K562 (cell line): Measurements from ENCODE around the gene B4GALT5. TPM values are rescaled to one million over a fixed set of nuclear protein-coding genes. Genes with fewer than 3 reads are reported as not detected.

Source experiments
- ATAC-seq: fragments of 200-7000 bp; cut with Tn5 transposase; 3 replicates; pipeline ENCODE4 v1.9.1; 2020; ENCODE audit warnings: moderate library complexity
- BruUV-seq: library from RNA; stranded (reverse); fragments of 400-500 nt; replicated peaks from 2 replicates; lab custom pipeline; 2021; lab: Mats Ljungman, UMichigan
- CTCF ChIA-PET: fragments of 300-600 bp; formaldehyde crosslinking; extraction: SDS; loops from one replicate; lab custom pipeline; 2021; ENCODE audit warnings: low intra/inter-chr PET ratio; lab: Yijun Ruan, JAX
- POLR2A ChIA-PET: fragments of 300-600, 350-650 bp; sonication (Branson Sonifier 250); formaldehyde crosslinking; extraction: SDS; loops from one replicate; lab custom pipeline; 2021; ENCODE audit warnings: antibody characterized with exemption, inconsistent platforms; lab: Yijun Ruan, JAX
- DNase-seq, 4 experiments: peaks; one replicate each; pipeline versions ENCODE4 v3.0.0 to v3.0.0-alpha.2; 2011 to 2018; ENCODE audit warnings: low spot score in 3 of 4, mixed read lengths in 3 of 4; ENCODE audit errors: extremely low read depth in 1 of 4
- FAIRE-seq: peaks from 2 replicates; lab custom pipeline; 2011; peaks lifted over from hg19 to GRCh38; lab: Jason Lieb, UNC
- H2AFZ ChIP-seq: 2 replicates; pipeline ENCODE4 v1.6.0; 2011; ENCODE audit warnings: low read depth, low read length, control low read depth, inconsistent platforms
- H3K27ac ChIP-seq: fragments of 200-600 bp; 3 replicates; pipeline ENCODE4 v1.8.0; 2011; ENCODE audit warnings: low read depth, mild to moderate bottlenecking, control low read depth, inconsistent platforms, low read length, moderate library complexity, mixed read lengths; ENCODE audit errors: extremely low read depth
- H3K27me3 ChIP-seq, 2 experiments: fragments of 300-600 bp in 1 of 2; 2 replicates in 1 of 2; 3 replicates in 1 of 2; pipeline versions ENCODE4 v1.6.0 to v1.8.0; 2011; ENCODE audit warnings: inconsistent platforms in 2 of 2, low read length in 2 of 2, mild to moderate bottlenecking in 1 of 2, mixed read lengths in 1 of 2, moderate library complexity in 1 of 2; ENCODE audit not compliant: control insufficient read depth in 2 of 2, insufficient read depth in 2 of 2
- H3K36me3 ChIP-seq: fragments of 300-600 bp; 3 replicates; pipeline ENCODE4 v1.8.0; 2011; ENCODE audit warnings: mild to moderate bottlenecking, low read length, inconsistent platforms; ENCODE audit not compliant: control insufficient read depth, insufficient read depth
- H3K4me1 ChIP-seq, 2 experiments: fragments of 200-600 bp in 1 of 2; replicated peaks in 1 of 2; 2 replicates in 1 of 2; 3 replicates in 1 of 2; pipeline versions ENCODE4 v1.5.1 to v1.8.0; 2011; ENCODE audit warnings: inconsistent platforms in 2 of 2, low read length in 2 of 2, mild to moderate bottlenecking in 1 of 2, mixed read lengths in 1 of 2, moderate library complexity in 1 of 2; ENCODE audit not compliant: control insufficient read depth in 2 of 2, insufficient read depth in 2 of 2
- H3K4me2 ChIP-seq: 2 replicates; pipeline ENCODE4 v1.6.1; 2011; ENCODE audit warnings: low read length, control low read depth, inconsistent platforms, mixed read lengths; ENCODE audit not compliant: insufficient read depth
- H3K4me3 ChIP-seq: fragments of 200-600 bp; sonication (generic), shearing (Covaris generic); 2 replicates; pipeline ENCODE4 v1.5.1; 2016; ENCODE audit warnings: control low read depth, inconsistent platforms
- H3K79me2 ChIP-seq: fragments of 200-600 bp; 3 replicates; pipeline ENCODE4 v1.8.0; 2011; ENCODE audit warnings: low read length, inconsistent platforms; ENCODE audit not compliant: control insufficient read depth, insufficient read depth
- H3K9ac ChIP-seq, 2 experiments: 2 replicates each; pipeline versions ENCODE4 v1.6.0 to v1.6.1; 2011; ENCODE audit warnings: low read depth in 2 of 2, low read length in 2 of 2, control low read depth in 1 of 2, inconsistent platforms in 1 of 2, mild to moderate bottlenecking in 1 of 2, mixed read lengths in 1 of 2; ENCODE audit not compliant: insufficient read depth in 1 of 2
- H3K9me1 ChIP-seq: one replicate; pipeline ENCODE4 v1.6.0; 2011; ENCODE audit warnings: inconsistent platforms, mild to moderate bottlenecking, low read length, moderate library complexity; ENCODE audit not compliant: control insufficient read depth, insufficient read depth
- H3K9me3 ChIP-seq: replicated peaks from 2 replicates; pipeline ENCODE4 v1.5.1; 2011; ENCODE audit warnings: low read depth, low read length, inconsistent platforms; ENCODE audit not compliant: control insufficient read depth, insufficient read depth
- H4K20me1 ChIP-seq: replicated peaks from 2 replicates; pipeline ENCODE4 v1.6.1; 2011; ENCODE audit warnings: low read length, inconsistent platforms, mixed read lengths; ENCODE audit not compliant: control insufficient read depth, insufficient read depth
- E2F8 ChIP-seq: fragments of 450-650 bp; IDR thresholded peaks from 2 replicates; pipeline ENCODE4 v1.7.1; 2018; ENCODE audit warnings: mild to moderate bottlenecking, low read depth; ENCODE audit not compliant: partially characterized antibody
- NCOR1 ChIP-seq: fragments of 450-650 bp; IDR thresholded peaks from 2 replicates; pipeline ENCODE4 v1.6.1; 2016; ENCODE audit warnings: mild to moderate bottlenecking, moderate library complexity
- RAD21 ChIP-seq, 2 experiments: fragments of 250-450 bp in 1 of 2; fragments of 450-650 bp in 1 of 2; sonication (Bioruptor Pico) in 1 of 2; formaldehyde crosslinking in 1 of 2; IDR thresholded peaks in 1 of 2; conservative IDR thresholded peaks in 1 of 2; 2 replicates each; pipeline versions ENCODE4 v1.4.0 to v1.8.0; 2020 to 2022; ENCODE audit warnings: mild to moderate bottlenecking in 2 of 2, moderate library complexity in 1 of 2
- TRIM28 ChIP-seq: fragments of 450-650 bp; IDR thresholded peaks from 2 replicates; pipeline ENCODE4 v1.6.1; 2017
- ZNF584 ChIP-seq: fragments of 200-800 bp; sonication (Bioruptor generic); IDR thresholded peaks from 2 replicates; pipeline ENCODE4 v1.6.1; 2016; ENCODE audit warnings: low read depth, mild to moderate bottlenecking, missing genetic modification characterization, missing compliant biosample characterization
- WGBS: fragments of 100-300 bp; shearing (Covaris generic); methylation state at CpG from one replicate; pipeline ENCODE4 v1.1.6; 2016; ENCODE audit warnings: low coverage, mixed read lengths; ENCODE audit not compliant: insufficient coverage; ENCODE audit errors: missing lambda C conversion rate; 5-methylcytosine and 5-hydroxymethylcytosine counted together
- in situ Hi-C: fragments of 300-500 bp; cut with MboI; formaldehyde crosslinking; loops from 4 replicates; pipeline ENCODE4 v1.15.0; 2018; ENCODE audit warnings: inconsistent platforms, mixed read lengths
- intact Hi-C: fragments of 100-400 bp; cut with micrococcal nuclease; formaldehyde crosslinking; loops from 2 replicates; pipeline ENCODE4 v1.14.2; 2022
- polyA plus RNA-seq, 8 experiments: library from polyadenylated mRNA; depleted of rRNA in 4 of 8; stranded (reverse) in 5 of 8; unstranded in 3 of 8; fragments of >200 nt; fragmentation: Nextera tagmentation in 2 of 8; fragmentation: Illumina TruSeq in 1 of 8; extraction: Ambion mirVana in 2 of 8; extraction: Trizol in 1 of 8; gene quantifications; 2 replicates each; pipeline versions ENCODE4 v1.2.1 to v1.2.3, GENCODE V29; 2011 to 2014; ENCODE audit warnings: inconsistent platforms in 1 of 8, missing spikeins in 1 of 8
- total RNA-seq, 7 experiments: library from RNA; depleted of rRNA in 6 of 7; stranded (reverse); fragments of >200 nt in 6 of 7; fragmentation: Illumina TruSeq in 2 of 7; extraction: Trizol in 2 of 7; gene quantifications; 2 replicates each; pipeline versions ENCODE4 v1.2.1 to v1.2.3, GENCODE V29; 2011 to 2021; ENCODE audit warnings: low replicate concordance in 1 of 7
- TF ChIP-seq, protein P1 (sequence below), 3 experiments: IDR thresholded peaks in 2 of 3; conservative IDR thresholded peaks in 1 of 3; 2 replicates each; pipeline ENCODE4 v1.5.1; 2011 to 2012; ENCODE audit warnings: low read length in 3 of 3, mild to moderate bottlenecking in 3 of 3, control low read depth in 2 of 3, improper control_type of control experiment in 1 of 3, inconsistent platforms in 1 of 3, low read depth in 1 of 3, mixed read lengths in 1 of 3, moderate library complexity in 1 of 3; ENCODE audit not compliant: insufficient read depth in 2 of 3

Gene B4GALT5
- total and polyA plus RNA-seq, 9 of the 15 experiments (the other 6 are each of a cell fraction or from before 2014, with no cell fraction given), result 8.5 to 32.6 (median 23.4) TPM

GRCh38 chr20:49603209-49603627 is 110.5 kb downstream of the B4GALT5 start:
- ATAC-seq, result peak; percentile 83
- H3K4me1 ChIP-seq, result no peaks in the 10 kb centered on the region

More at GRCh38 chr20:49603209-49603627, 110.5 kb downstream of the B4GALT5 start:
- TF ChIP-seq, protein P1, sequence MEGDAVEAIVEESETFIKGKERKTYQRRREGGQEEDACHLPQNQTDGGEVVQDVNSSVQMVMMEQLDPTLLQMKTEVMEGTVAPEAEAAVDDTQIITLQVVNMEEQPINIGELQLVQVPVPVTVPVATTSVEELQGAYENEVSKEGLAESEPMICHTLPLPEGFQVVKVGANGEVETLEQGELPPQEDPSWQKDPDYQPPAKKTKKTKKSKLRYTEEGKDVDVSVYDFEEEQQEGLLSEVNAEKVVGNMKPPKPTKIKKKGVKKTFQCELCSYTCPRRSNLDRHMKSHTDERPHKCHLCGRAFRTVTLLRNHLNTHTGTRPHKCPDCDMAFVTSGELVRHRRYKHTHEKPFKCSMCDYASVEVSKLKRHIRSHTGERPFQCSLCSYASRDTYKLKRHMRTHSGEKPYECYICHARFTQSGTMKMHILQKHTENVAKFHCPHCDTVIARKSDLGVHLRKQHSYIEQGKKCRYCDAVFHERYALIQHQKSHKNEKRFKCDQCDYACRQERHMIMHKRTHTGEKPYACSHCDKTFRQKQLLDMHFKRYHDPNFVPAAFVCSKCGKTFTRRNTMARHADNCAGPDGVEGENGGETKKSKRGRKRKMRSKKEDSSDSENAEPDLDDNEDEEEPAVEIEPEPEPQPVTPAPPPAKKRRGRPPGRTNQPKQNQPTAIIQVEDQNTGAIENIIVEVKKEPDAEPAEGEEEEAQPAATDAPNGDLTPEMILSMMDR (IDR thresholded peaks at IDR 0.05 in 2 of 3, conservative IDR thresholded peaks at IDR 0.05 in 1 of 3; ENCODE audit: insufficient read depth in 2 of 3, low read depth in 1 of 3, low read length in 3 of 3), result peak; percentile 29 to 54 (median 44); a peak in 4 of 6 replicates
- TF ChIP-seq TRIM28, result no peak
- TF ChIP-seq ZNF584 (CRISPR knock-in tag), result no peak
- no peak for TF ChIP-seq E2F8
- no peak for TF ChIP-seq NCOR1
- TF ChIP-seq RAD21 (CRISPR knock-in tag; conservative IDR thresholded peaks at IDR 0.05 in 1 of 2, IDR thresholded peaks at IDR 0.05 in 1 of 2), result peak in 1 of 2 experiments; percentile 29; a peak in 1 of 4 replicates
- Histone ChIP-seq H3K4me2 (no peak overlapping the region), H3K9me1 (no peaks in the 10 kb centered on the region), H4K20me1 (peaks cover under 1% of the 10 kb centered on the region; the same call in 1 of the 2 replicates), H3K79me2 (no peaks in the 10 kb centered on the region), H2AFZ (no peak overlapping the region), H3K27me3 (peaks cover 7 to 41% of the 10 kb centered on the region in 2 experiments; a peak in 3 of 5 replicates), H3K9ac (no peak overlapping the region), H3K36me3 (no peaks in the 10 kb centered on the region), H3K27ac (no peak overlapping the region), H3K4me3 (no peak overlapping the region), H3K9me3 (no peaks in the 10 kb centered on the region)
- peak; percentile 69 for FAIRE-seq
- in situ Hi-C loops, result loop anchor here (10.0 kb wide), 1 partner anchor 58 kb away; no protein-coding TSS in a partner anchor
- WGBS, result 9% methylated on average over 11 of the region's 11 CpGs
- no TSS peak for BruUV-seq
- peak in 1 of 4 experiments; percentile 46 for DNase-seq
- intact Hi-C loops, result no loop called here
- POLR2A ChIA-PET, result no interaction called here
- CTCF ChIA-PET, result interaction anchor here (1.0 to 1.2 kb wide), 2 partner anchors 62 to 269 kb away, joined by 3 to 7 read pairs; no protein-coding TSS in a partner anchor
